K562 (cell line): Measurements from ENCODE around the gene WDR70.

Source experiments
- DPF2 ChIP-seq: fragments of 450-650 bp; IDR thresholded peaks from 2 replicates; pipeline ENCODE4 v1.6.1; 2016
- EP300 ChIP-seq: IDR thresholded peaks from 2 replicates; pipeline ENCODE4 v1.6.1; 2012; ENCODE audit warnings: low read length, improper control_type of control experiment
- EZH2 ChIP-seq: IDR thresholded peaks from 2 replicates; pipeline ENCODE4 v1.6.1; 2012; ENCODE audit warnings: low read depth, mild to moderate bottlenecking, inconsistent platforms, low read length, borderline replicate concordance
- KDM1A ChIP-seq, 2 experiments: fragments of 450-650 bp; IDR thresholded peaks; 2 replicates each; pipeline ENCODE4 v1.6.1; 2016; ENCODE audit warnings: mild to moderate bottlenecking in 2 of 2
- MAX ChIP-seq: sonication (generic); formaldehyde crosslinking; IDR thresholded peaks from 2 replicates; pipeline ENCODE4 v1.9.0; 2022; ENCODE audit warnings: mild to moderate bottlenecking, missing genetic modification reagents
- NCOA1 ChIP-seq: fragments of 450-650 bp; IDR thresholded peaks from 2 replicates; pipeline ENCODE4 v1.6.1; 2016; ENCODE audit warnings: low read depth
- NR2C2 ChIP-seq, 2 experiments: fragments of 200-800 bp in 1 of 2; sonication (Bioruptor generic) in 1 of 2; sonication (generic) in 1 of 2; formaldehyde crosslinking in 1 of 2; IDR thresholded peaks; 2 replicates each; pipeline versions ENCODE4 v1.6.1 to v1.8.0; 2016 to 2022; ENCODE audit warnings: mild to moderate bottlenecking in 1 of 2, missing compliant biosample characterization in 1 of 2, missing genetic modification characterization in 1 of 2, missing genetic modification reagents in 1 of 2
- TF ChIP-seq, protein P1 (sequence below), 3 experiments: IDR thresholded peaks in 2 of 3; conservative IDR thresholded peaks in 1 of 3; 2 replicates each; pipeline ENCODE4 v1.5.1; 2011 to 2012; ENCODE audit warnings: low read length in 3 of 3, mild to moderate bottlenecking in 3 of 3, control low read depth in 2 of 3, improper control_type of control experiment in 1 of 3, inconsistent platforms in 1 of 3, low read depth in 1 of 3, mixed read lengths in 1 of 3, moderate library complexity in 1 of 3; ENCODE audit not compliant: insufficient read depth in 2 of 3

GRCh38 chr5:37772255-37772654 lies 393.1 kb downstream of the WDR70 start:
- TF ChIP-seq EP300 (no peak), NCOA1 (no peak), EZH2 (no peak), KDM1A (IDR thresholded peaks at IDR 0.05) (no peak), NR2C2 (CRISPR knock-in tag; IDR thresholded peaks at IDR 0.05) (no peak), NR2C2 (tag; IDR thresholded peaks at IDR 0.05) (no peak), DPF2 (no peak), MAX (no peak)
- TF ChIP-seq, protein P1, sequence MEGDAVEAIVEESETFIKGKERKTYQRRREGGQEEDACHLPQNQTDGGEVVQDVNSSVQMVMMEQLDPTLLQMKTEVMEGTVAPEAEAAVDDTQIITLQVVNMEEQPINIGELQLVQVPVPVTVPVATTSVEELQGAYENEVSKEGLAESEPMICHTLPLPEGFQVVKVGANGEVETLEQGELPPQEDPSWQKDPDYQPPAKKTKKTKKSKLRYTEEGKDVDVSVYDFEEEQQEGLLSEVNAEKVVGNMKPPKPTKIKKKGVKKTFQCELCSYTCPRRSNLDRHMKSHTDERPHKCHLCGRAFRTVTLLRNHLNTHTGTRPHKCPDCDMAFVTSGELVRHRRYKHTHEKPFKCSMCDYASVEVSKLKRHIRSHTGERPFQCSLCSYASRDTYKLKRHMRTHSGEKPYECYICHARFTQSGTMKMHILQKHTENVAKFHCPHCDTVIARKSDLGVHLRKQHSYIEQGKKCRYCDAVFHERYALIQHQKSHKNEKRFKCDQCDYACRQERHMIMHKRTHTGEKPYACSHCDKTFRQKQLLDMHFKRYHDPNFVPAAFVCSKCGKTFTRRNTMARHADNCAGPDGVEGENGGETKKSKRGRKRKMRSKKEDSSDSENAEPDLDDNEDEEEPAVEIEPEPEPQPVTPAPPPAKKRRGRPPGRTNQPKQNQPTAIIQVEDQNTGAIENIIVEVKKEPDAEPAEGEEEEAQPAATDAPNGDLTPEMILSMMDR (IDR thresholded peaks at IDR 0.05 in 2 of 3, conservative IDR thresholded peaks at IDR 0.05 in 1 of 3; ENCODE audit: insufficient read depth in 2 of 3, low read depth in 1 of 3, low read length in 3 of 3), result no peak
